MM.1S (cell line): ENCODE results near the gene SURF6.
"Not testable (repeated sequence)": the region's sequence is repeated elsewhere in the genome, so short reads cannot be mapped to it uniquely, and the experiment has no call there.

Source experiments
- DNase-seq: peaks from one replicate; pipeline ENCODE4 v3.0.0-alpha.2; 2015
- H2AFZ ChIP-seq: fragments of 300-600 bp; sonication (generic); 2 replicates; pipeline ENCODE4 v1.6.0; 2016; ENCODE audit warnings: antibody characterized with exemption, low read length
- H3F3A ChIP-seq: fragments of 300-600 bp; sonication (generic); 2 replicates; pipeline ENCODE4 v1.6.1; 2016; ENCODE audit warnings: mild to moderate bottlenecking, antibody characterized with exemption, low read length, moderate library complexity, mixed read lengths; ENCODE audit not compliant: insufficient read depth
- H3K27ac ChIP-seq: fragments of 300-600 bp; sonication (generic); 2 replicates; pipeline ENCODE4 v1.5.1; 2016; ENCODE audit warnings: mild to moderate bottlenecking, low read length
- H3K27me3 ChIP-seq: fragments of 300-600 bp; sonication (generic); replicated peaks from 2 replicates; pipeline ENCODE4 v1.6.0; 2016; ENCODE audit warnings: low read length; ENCODE audit not compliant: insufficient read depth
- H3K36me3 ChIP-seq: fragments of 300-600 bp; sonication (generic); replicated peaks from 2 replicates; pipeline ENCODE4 v1.6.1; 2016; ENCODE audit warnings: mild to moderate bottlenecking, low read length, mixed read lengths; ENCODE audit not compliant: insufficient read depth
- H3K4me1 ChIP-seq: fragments of 300-600 bp; sonication (generic); 2 replicates; pipeline ENCODE4 v1.6.1; 2016; ENCODE audit warnings: low read length, mixed read lengths
- H3K4me2 ChIP-seq: fragments of 300-600 bp; sonication (generic); 2 replicates; pipeline ENCODE4 v1.6.0; 2016; ENCODE audit warnings: low read depth, low read length
- H3K4me3 ChIP-seq: fragments of 300-600 bp; sonication (generic); 2 replicates; pipeline ENCODE4 v1.5.1; 2016; ENCODE audit warnings: low read length, mixed read lengths
- H3K79me2 ChIP-seq: fragments of 300-600 bp; sonication (generic); 2 replicates; pipeline ENCODE4 v1.6.1; 2016; ENCODE audit warnings: mixed run types, low read length, mixed read lengths
- H3K9ac ChIP-seq: fragments of 300-600 bp; sonication (generic); 2 replicates; pipeline ENCODE4 v1.6.1; 2016; ENCODE audit warnings: low read length, mixed read lengths
- H3K9me2 ChIP-seq: fragments of 300-600 bp; sonication (generic); replicated peaks from 2 replicates; pipeline ENCODE4 v1.6.1; 2016; ENCODE audit warnings: mild to moderate bottlenecking, low read length, mixed read lengths; ENCODE audit not compliant: insufficient read depth
- H3K9me3 ChIP-seq: fragments of 300-600 bp; sonication (generic); replicated peaks from 2 replicates; pipeline ENCODE4 v1.6.1; 2016; ENCODE audit warnings: mild to moderate bottlenecking, low read length, mixed read lengths; ENCODE audit not compliant: insufficient read depth
- H4K20me1 ChIP-seq: fragments of 300-600 bp; sonication (generic); 2 replicates; pipeline ENCODE4 v1.6.1; 2016; ENCODE audit warnings: mild to moderate bottlenecking, low read length, moderate library complexity, mixed read lengths; ENCODE audit not compliant: insufficient read depth
- EZH2 ChIP-seq: fragments of 300-600 bp; sonication (generic); optimal IDR thresholded peaks from 2 replicates; pipeline ENCODE3; 2017; ENCODE audit warnings: low read depth, mild to moderate bottlenecking, antibody characterized with exemption, low read length, mixed read lengths
- EZH2phosphoT487 ChIP-seq: fragments of 300-600 bp; sonication (generic); IDR thresholded peaks from 2 replicates; pipeline ENCODE4 v1.6.1; 2018; ENCODE audit warnings: antibody characterized with exemption, low read length
- TF ChIP-seq, protein P1 (sequence below): fragments of 300-600 bp; sonication (generic); IDR thresholded peaks from 2 replicates; pipeline ENCODE4 v1.5.1; 2016; ENCODE audit warnings: antibody characterized with exemption, low read length, mixed read lengths

SURF6 gene

GRCh38 chr9:133320421-133320881, 15.5 kb downstream of the SURF6 start:
- peaks cover 82% of the 10 kb centered on the region for H3K27me3 ChIP-seq
- no peaks in the 10 kb centered on the region for H4K20me1 ChIP-seq
- no peak overlapping the region for H3K4me3 ChIP-seq
- H3K9me3 ChIP-seq: no peaks in the 10 kb centered on the region
- H3K4me1 ChIP-seq: no peaks in the 10 kb centered on the region
- H2AFZ ChIP-seq: no peak overlapping the region
- no peaks in the 10 kb centered on the region for H3K79me2 ChIP-seq
- no peaks in the 10 kb centered on the region for H3F3A ChIP-seq
- H3K36me3 ChIP-seq: no peaks in the 10 kb centered on the region
- H3K4me2 ChIP-seq: no peak overlapping the region
- TF ChIP-seq EZH2phosphoT487 (no peak), EZH2 (no peak)
- TF ChIP-seq, protein P1, sequence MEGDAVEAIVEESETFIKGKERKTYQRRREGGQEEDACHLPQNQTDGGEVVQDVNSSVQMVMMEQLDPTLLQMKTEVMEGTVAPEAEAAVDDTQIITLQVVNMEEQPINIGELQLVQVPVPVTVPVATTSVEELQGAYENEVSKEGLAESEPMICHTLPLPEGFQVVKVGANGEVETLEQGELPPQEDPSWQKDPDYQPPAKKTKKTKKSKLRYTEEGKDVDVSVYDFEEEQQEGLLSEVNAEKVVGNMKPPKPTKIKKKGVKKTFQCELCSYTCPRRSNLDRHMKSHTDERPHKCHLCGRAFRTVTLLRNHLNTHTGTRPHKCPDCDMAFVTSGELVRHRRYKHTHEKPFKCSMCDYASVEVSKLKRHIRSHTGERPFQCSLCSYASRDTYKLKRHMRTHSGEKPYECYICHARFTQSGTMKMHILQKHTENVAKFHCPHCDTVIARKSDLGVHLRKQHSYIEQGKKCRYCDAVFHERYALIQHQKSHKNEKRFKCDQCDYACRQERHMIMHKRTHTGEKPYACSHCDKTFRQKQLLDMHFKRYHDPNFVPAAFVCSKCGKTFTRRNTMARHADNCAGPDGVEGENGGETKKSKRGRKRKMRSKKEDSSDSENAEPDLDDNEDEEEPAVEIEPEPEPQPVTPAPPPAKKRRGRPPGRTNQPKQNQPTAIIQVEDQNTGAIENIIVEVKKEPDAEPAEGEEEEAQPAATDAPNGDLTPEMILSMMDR: no peak; the same call in 1 of the 2 replicates
- H3K9me2 ChIP-seq: no peaks in the 10 kb centered on the region
- DNase-seq: no peak
- H3K27ac ChIP-seq: no peak overlapping the region
- H3K9ac ChIP-seq: no peak overlapping the region

- H3K79me2 ChIP-seq, H4K20me1 ChIP-seq, H3K9me3 ChIP-seq, H3K9ac ChIP-seq, H3K4me3 ChIP-seq, H3K4me2 ChIP-seq, H2AFZ ChIP-seq, H3K27ac ChIP-seq, H3F3A ChIP-seq, DNase-seq, H3K4me1 ChIP-seq, H3K9me2 ChIP-seq, H3K36me3 ChIP-seq: not testable (repeated sequence)
- peaks cover 53% of the 10 kb centered on the region for H3K27me3 ChIP-seq
Observed at GRCh38 chr9:133317551-133317950, 18.4 kb downstream of the SURF6 start.

GRCh38 chr9:133315997-133316396, 20.0 kb downstream of the SURF6 start:
- Histone ChIP-seq H3K4me3 (no peak overlapping the region), H3K79me2 (no peaks in the 10 kb centered on the region), H3F3A (no peaks in the 10 kb centered on the region), H3K4me1 (no peaks in the 10 kb centered on the region), H3K27ac (no peak overlapping the region), H3K9me3 (no peaks in the 10 kb centered on the region), H2AFZ (no peak overlapping the region), H3K9ac (no peak overlapping the region), H3K27me3 (peaks cover 39% of the 10 kb centered on the region), H3K36me3 (no peaks in the 10 kb centered on the region), H3K9me2 (no peaks in the 10 kb centered on the region), H4K20me1 (no peaks in the 10 kb centered on the region), H3K4me2 (no peak overlapping the region)
- no peak for TF ChIP-seq EZH2
- TF ChIP-seq, protein P1: no peak
- TF ChIP-seq EZH2phosphoT487: no peak
- no peak for DNase-seq

DNA sequence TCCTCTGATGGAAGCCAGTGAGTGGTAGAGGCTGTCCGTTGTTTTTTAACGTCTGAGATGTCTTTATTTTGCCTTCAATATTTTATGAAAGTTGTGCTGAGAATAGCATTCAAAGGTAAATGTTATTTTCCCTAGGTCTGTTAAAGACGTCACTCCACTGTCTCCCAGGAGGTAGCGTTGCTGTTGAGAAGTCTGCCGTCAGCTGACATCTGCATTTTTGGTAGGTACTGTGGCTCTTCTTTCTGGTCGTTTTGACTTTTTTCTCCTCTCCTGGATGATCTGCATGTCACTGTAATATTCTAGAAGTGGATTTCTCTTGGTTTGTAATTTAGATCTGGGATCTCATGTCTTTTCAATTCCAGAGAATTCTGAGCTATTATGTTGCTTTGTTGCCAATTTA, 26.4 kb downstream of the SURF6 start:
- no peak overlapping the region for H2AFZ ChIP-seq
- TF ChIP-seq EZH2: no peak
- TF ChIP-seq, protein P1: no peak
- TF ChIP-seq EZH2phosphoT487: no peak

More for the DNA sequence above, 26.4 kb downstream of the SURF6 start:
- Histone ChIP-seq H3K9ac (no peak overlapping the region), H3K36me3 (no peaks in the 10 kb centered on the region), H3K79me2 (no peaks in the 10 kb centered on the region), H3K27ac (no peak overlapping the region), H3K9me2 (no peaks in the 10 kb centered on the region), H3K4me3 (no peak overlapping the region), H3K9me3 (no peaks in the 10 kb centered on the region), H3K27me3 (peaks cover 49% of the 10 kb centered on the region), H4K20me1 (no peaks in the 10 kb centered on the region), H3K4me2 (no peak overlapping the region), H3F3A (no peaks in the 10 kb centered on the region), H3K4me1 (no peaks in the 10 kb centered on the region)
- DNase-seq: no peak
